SU-DHL-6 (cell line): ENCODE results near the gene CABP4.
A peak's percentile ranks its signal among the peaks of the same experiment; 100 is the strongest.

Experiments used
- H2AFZ ChIP-seq: fragments of 200-600 bp; sonication (generic); 2 replicates; pipeline ENCODE4 v1.6.1; 2014; ENCODE audit warnings: low read depth, mild to moderate bottlenecking, moderate library complexity, mixed read lengths, antibody characterized with exemption, low read length; ENCODE audit not compliant: severe bottlenecking
- H3F3A ChIP-seq: fragments of 200-600 bp; shearing (Covaris generic); 2 replicates; pipeline ENCODE4 v1.6.0; 2016; ENCODE audit warnings: antibody characterized with exemption, mild to moderate bottlenecking; ENCODE audit not compliant: insufficient read depth
- H3K27ac ChIP-seq: fragments of 200-600 bp; sonication (generic); 2 replicates; pipeline ENCODE4 v1.5.1; 2016; ENCODE audit warnings: low read depth, mild to moderate bottlenecking, low read length, moderate library complexity, mixed read lengths
- H3K27me3 ChIP-seq: fragments of 200-600 bp; sonication (generic), shearing (Covaris generic); 2 replicates; pipeline ENCODE4 v1.6.0; 2014; ENCODE audit warnings: mild to moderate bottlenecking, low read length
- H3K36me3 ChIP-seq: fragments of 200-600 bp; sonication (generic); 2 replicates; pipeline ENCODE4 v1.6.1; 2014; ENCODE audit warnings: mild to moderate bottlenecking, low read length, mixed read lengths
- H3K4me2 ChIP-seq: fragments of 300-600, 200-600 bp; shearing (Covaris generic), sonication (generic); 2 replicates; pipeline ENCODE4 v1.6.0; 2014; ENCODE audit warnings: low read length, low read depth, mild to moderate bottlenecking; ENCODE audit not compliant: poor library complexity, severe bottlenecking
- H3K4me3 ChIP-seq: fragments of 200-600 bp; sonication (generic); 2 replicates; pipeline ENCODE4 v1.5.1; 2014; ENCODE audit warnings: antibody characterized with exemption, low read length, mild to moderate bottlenecking, mixed read lengths; ENCODE audit not compliant: insufficient read depth, poor library complexity, severe bottlenecking
- H3K79me2 ChIP-seq: fragments of 200-600 bp; sonication (generic); 2 replicates; pipeline ENCODE4 v1.6.1; 2014; ENCODE audit warnings: mild to moderate bottlenecking, low read length, moderate library complexity; ENCODE audit not compliant: insufficient read depth
- H3K9ac ChIP-seq: fragments of 200-600 bp; sonication (generic); 2 replicates; pipeline ENCODE4 v1.7.0; 2014; ENCODE audit warnings: mild to moderate bottlenecking, low read length
- H3K9me2 ChIP-seq: fragments of 200-600 bp; sonication (generic); replicated peaks from 2 replicates; pipeline ENCODE4 v1.6.1; 2014; ENCODE audit warnings: low read length; ENCODE audit not compliant: insufficient read depth
- H3K9me3 ChIP-seq: fragments of 200-600 bp; sonication (generic); 2 replicates; pipeline ENCODE4 v1.6.1; 2014; ENCODE audit warnings: low read length, mixed read lengths; ENCODE audit not compliant: insufficient read depth
- H4K20me1 ChIP-seq: fragments of 200-600 bp; sonication (generic); 2 replicates; pipeline ENCODE4 v1.6.1; 2014; ENCODE audit warnings: low read depth, mild to moderate bottlenecking, antibody characterized with exemption, low read length, moderate library complexity, mixed read lengths
- EZH2phosphoT487 ChIP-seq: fragments of 200-600 bp; sonication (generic), shearing (Covaris generic); conservative IDR thresholded peaks from 2 replicates; pipeline ENCODE4 v1.6.1; 2018; ENCODE audit warnings: mild to moderate bottlenecking, antibody characterized with exemption, low read length, moderate library complexity, mixed read lengths
- TF ChIP-seq, protein P1 (sequence below): fragments of 200-600 bp; sonication (generic); IDR thresholded peaks from one replicate; pipeline ENCODE4 v1.5.1; 2017; ENCODE audit warnings: antibody characterized with exemption, mild to moderate bottlenecking, low read length, moderate library complexity; ENCODE audit not compliant: insufficient read depth, poor library complexity, severe bottlenecking

CABP4 gene

DNA sequence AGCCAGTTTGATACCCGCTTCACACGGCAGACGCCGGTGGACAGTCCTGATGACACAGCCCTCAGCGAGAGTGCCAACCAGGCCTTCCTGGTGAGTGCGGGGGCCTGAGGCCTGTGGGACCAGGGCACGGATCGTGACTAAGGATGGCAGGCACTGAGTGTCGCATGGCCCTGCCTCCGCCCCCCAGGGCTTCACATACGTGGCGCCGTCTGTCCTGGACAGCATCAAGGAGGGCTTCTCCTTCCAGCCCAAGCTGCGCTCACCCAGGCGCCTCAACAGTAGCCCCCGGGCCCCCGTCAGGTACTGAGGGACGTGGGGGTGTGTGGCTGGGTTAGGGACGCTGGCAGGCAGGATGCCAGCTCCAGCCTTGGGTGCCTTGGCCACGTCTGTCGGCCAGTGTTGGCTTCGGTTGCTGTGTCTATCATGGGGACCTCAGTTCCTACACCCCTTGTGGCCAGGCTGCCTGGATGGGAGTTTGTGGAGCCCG is 20.7 kb upstream of the CABP4 start:
- TF ChIP-seq, protein P1, sequence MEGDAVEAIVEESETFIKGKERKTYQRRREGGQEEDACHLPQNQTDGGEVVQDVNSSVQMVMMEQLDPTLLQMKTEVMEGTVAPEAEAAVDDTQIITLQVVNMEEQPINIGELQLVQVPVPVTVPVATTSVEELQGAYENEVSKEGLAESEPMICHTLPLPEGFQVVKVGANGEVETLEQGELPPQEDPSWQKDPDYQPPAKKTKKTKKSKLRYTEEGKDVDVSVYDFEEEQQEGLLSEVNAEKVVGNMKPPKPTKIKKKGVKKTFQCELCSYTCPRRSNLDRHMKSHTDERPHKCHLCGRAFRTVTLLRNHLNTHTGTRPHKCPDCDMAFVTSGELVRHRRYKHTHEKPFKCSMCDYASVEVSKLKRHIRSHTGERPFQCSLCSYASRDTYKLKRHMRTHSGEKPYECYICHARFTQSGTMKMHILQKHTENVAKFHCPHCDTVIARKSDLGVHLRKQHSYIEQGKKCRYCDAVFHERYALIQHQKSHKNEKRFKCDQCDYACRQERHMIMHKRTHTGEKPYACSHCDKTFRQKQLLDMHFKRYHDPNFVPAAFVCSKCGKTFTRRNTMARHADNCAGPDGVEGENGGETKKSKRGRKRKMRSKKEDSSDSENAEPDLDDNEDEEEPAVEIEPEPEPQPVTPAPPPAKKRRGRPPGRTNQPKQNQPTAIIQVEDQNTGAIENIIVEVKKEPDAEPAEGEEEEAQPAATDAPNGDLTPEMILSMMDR = no peak
- TF ChIP-seq EZH2phosphoT487 = no peak
- Histone ChIP-seq H3K4me2 (peak overlapping the region; percentile 99), H3K9me3 (no peaks in the 10 kb centered on the region), H3K27ac (peak overlapping the region; percentile 100), H3K9me2 (no peaks in the 10 kb centered on the region), H3K4me3 (no peak overlapping the region), H3F3A (peaks cover 56% of the 10 kb centered on the region), H3K27me3 (no peaks in the 10 kb centered on the region), H3K36me3 (no peaks in the 10 kb centered on the region), H4K20me1 (no peaks in the 10 kb centered on the region), H2AFZ (no peak overlapping the region), H3K79me2 (peaks cover 25% of the 10 kb centered on the region; the same call in 1 of the 2 replicates), H3K9ac (peak overlapping the region; percentile 100)

DNA sequence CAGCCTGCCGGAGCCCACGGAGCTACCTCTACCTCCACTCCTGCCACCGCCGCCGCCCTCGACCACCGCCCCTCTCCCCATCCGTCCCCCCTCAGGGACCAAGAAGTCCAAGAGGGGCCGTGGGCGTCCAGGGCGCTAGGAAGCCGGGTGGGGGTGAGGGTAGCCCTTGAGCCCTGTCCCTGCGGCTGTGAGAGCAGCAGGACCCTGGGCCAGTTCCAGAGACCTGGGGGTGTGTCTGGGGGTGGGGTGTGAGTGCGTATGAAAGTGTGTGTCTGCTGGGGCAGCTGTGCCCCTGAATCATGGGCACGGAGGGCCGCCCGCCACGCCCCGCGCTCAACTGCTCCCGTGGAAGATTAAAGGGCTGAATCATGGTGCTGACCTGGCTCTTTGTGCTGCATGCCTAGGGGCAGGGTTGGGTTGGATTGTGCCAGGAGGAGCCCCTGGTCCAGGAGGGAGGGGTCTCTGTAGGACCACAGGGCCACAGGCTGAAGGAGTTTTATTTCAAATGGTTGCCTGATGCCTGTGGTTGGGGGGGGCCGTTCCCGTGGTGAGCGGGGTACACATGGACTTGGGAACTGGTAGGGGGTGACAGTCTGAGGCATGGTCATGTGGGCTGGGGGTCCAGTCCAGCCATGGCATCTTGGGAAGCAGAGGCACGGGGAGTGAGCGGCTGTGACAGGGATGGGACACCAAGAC is 20.0 kb upstream of the CABP4 start:
- Histone ChIP-seq H3K36me3 (no peaks in the 10 kb centered on the region), H3K9me2 (no peaks in the 10 kb centered on the region), H3K79me2 (peaks cover 24% of the 10 kb centered on the region; the same call in 1 of the 2 replicates), H3K27ac (peak overlapping the region; percentile 100), H3K9ac (peak overlapping the region; percentile 100), H3K4me2 (peak overlapping the region; percentile 99), H4K20me1 (no peaks in the 10 kb centered on the region), H3K9me3 (no peaks in the 10 kb centered on the region), H2AFZ (no peak overlapping the region), H3F3A (peaks cover 63% of the 10 kb centered on the region), H3K27me3 (no peaks in the 10 kb centered on the region), H3K4me3 (peak overlapping the region; percentile 96)
- TF ChIP-seq EZH2phosphoT487 = no peak
- TF ChIP-seq, protein P1 = no peak

DNA sequence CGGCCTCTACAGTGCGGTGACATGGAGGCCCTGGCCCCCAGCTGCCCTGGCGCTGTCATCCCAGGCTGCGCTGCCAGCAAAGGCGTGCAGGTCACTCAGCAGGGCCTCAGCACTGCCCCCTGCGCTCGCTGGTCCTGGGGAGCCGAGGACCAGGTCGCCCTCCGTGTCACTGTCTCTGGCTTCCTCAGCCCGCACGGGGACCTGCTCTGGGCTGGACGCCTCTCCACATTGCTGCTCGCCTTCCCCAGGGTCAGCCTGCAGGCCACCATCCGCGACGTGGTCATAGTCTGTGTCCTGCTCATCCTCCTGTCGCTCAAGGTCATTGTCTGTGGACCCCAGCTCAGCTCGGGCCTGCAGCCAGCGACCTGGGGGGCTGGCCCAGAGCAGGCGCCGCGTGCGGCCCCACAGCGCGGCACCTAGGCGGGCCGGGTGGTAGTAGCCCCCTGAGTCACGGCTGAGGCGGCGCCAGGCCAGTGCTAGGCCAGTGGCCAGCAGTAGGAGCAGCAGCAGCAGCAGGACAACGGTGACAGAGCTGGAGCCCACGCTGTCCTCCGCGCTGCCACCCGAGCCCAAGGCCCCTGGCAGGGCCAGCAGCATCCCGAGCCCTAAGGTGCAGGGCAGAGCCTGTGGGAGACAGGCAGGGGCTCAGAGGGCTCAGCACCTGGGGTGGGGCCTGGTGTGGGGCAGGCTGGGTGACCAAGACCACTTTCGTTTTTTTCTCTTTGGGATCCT is 19.3 kb upstream of the CABP4 start:
- H3K9ac ChIP-seq = peak overlapping the region; percentile 100
- H3K9me3 ChIP-seq = no peaks in the 10 kb centered on the region

More for the DNA sequence above, 19.3 kb upstream of the CABP4 start:
- peak overlapping the region; percentile 99 for H3K4me2 ChIP-seq
- no peaks in the 10 kb centered on the region for H3K36me3 ChIP-seq
- H3K27me3 ChIP-seq = no peaks in the 10 kb centered on the region
- no peak for TF ChIP-seq EZH2phosphoT487
- TF ChIP-seq, protein P1 = no peak
- peak overlapping the region; percentile 100 for H3K27ac ChIP-seq
- H3K9me2 ChIP-seq = no peaks in the 10 kb centered on the region
- H2AFZ ChIP-seq = no peak overlapping the region
- peaks cover 70% of the 10 kb centered on the region for H3F3A ChIP-seq
- H4K20me1 ChIP-seq = no peaks in the 10 kb centered on the region
- peaks cover 24% of the 10 kb centered on the region; the same call in 1 of the 2 replicates for H3K79me2 ChIP-seq
- H3K4me3 ChIP-seq = peak overlapping the region; percentile 96
